ENCODE data around the gene POTEF.
"Not testable (repeated sequence)": the region's sequence is repeated elsewhere in the genome, so short reads cannot be mapped to it uniquely, and the experiment has no call there.

POTEF gene

DNA sequence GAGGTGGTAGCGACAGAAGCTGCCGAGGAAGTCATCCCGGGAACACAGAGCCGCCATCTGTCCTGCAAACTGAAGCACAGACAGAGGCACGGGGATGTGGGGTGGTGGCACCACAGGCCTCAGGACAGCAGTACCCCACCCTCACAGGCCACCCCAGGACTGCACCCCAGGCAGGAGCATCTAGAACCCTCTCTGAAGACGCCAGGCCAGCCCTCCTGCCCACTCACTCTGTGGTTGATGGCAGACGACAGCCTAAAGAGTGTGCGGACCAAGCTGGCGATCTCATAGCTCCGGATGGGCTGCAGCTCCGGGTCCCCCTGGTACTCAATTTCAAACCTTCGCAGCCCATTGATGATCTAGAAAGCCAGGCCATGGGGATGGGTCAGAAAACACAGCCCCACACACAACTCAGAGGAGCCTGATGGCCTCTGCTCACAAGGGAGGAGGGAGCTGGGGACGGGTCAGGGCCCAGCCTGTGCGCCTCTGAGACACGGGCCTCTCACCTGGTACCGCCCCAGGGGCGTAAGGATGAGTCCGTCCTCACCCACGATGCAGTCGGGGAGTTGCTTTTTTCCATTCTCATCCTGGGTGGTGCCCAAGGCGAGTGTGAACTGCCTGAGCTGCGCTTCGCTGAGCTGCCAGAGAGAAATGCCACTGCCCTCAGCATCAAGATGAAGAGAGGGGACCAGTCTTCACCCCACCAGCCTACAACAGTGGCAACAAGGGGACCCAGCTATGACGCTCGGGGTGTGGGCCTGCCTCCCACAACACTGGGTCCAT is 24.0 kb upstream of the POTEF start:
- H2BK5ac ChIP-seq (ENCODE audit: low read depth, low read length, poor library complexity, severe bottlenecking) = no peak overlapping the region
- peaks cover 10 to 65% of the 10 kb centered on the region in 2 experiments for H3K36me3 ChIP-seq (ENCODE audit: control insufficient read depth in 1 of 2, insufficient read depth in 2 of 2, low read depth in 1 of 2, low read length in 2 of 2)
- 95% methylated on average over 23 of the region's 25 CpGs for WGBS
- H2BK120ac ChIP-seq (ENCODE audit: low read depth, low read length) = no peak overlapping the region
- H3K4me2 ChIP-seq (ENCODE audit: low read length, poor library complexity, severe bottlenecking) = no peak overlapping the region
- H3K79me1 ChIP-seq (replicated peaks; ENCODE audit: low read length, poor library complexity, severe bottlenecking) = peaks cover 9% of the 10 kb centered on the region
- H2BK12ac ChIP-seq (ENCODE audit: low read length in 2 of 2) = no peak overlapping the region
- peak overlapping the region; percentile 52 for H4K91ac ChIP-seq (ENCODE audit: low read length)
- no peak overlapping the region for H2BK15ac ChIP-seq (ENCODE audit: low read depth, poor library complexity, severe bottlenecking)
- H3K4me3 ChIP-seq (ENCODE audit: insufficient read depth in 1 of 2, low read depth in 1 of 2, low read length in 2 of 2) = no peak overlapping the region
- peaks cover 7% of the 10 kb centered on the region for H3K4me1 ChIP-seq (ENCODE audit: control insufficient read depth, insufficient read depth, low read depth, low read length)
- H3K14ac ChIP-seq (ENCODE audit: low read length in 2 of 2) = no peak overlapping the region
- no peak overlapping the region for H4K8ac ChIP-seq (ENCODE audit: low read length)
- no peak overlapping the region for H3K27ac ChIP-seq (ENCODE audit: low read length, poor library complexity, severe bottlenecking)
- no peak overlapping the region for H2AFZ ChIP-seq (ENCODE audit: low read depth, low read length)
- H3K18ac ChIP-seq (ENCODE audit: low read depth in 1 of 2, low read length in 2 of 2) = no peak overlapping the region
- no peak overlapping the region for H2AK5ac ChIP-seq (ENCODE audit: low read length, severe bottlenecking)
- H3K23ac ChIP-seq (ENCODE audit: low read length in 2 of 2) = no peak overlapping the region
- no peak overlapping the region for H3K9ac ChIP-seq (ENCODE audit: low read length)
- H3K27me3 ChIP-seq (ENCODE audit: control insufficient read depth in 1 of 2, insufficient read depth in 1 of 2, low read length in 2 of 2) = no peaks in the 10 kb centered on the region
- no peak overlapping the region for H3K4ac ChIP-seq (ENCODE audit: low read depth in 1 of 2, low read length in 2 of 2)
- H3K9me3 ChIP-seq (ENCODE audit: control insufficient read depth, low read length) = no peaks in the 10 kb centered on the region
- DNase-seq = no peak

DNA sequence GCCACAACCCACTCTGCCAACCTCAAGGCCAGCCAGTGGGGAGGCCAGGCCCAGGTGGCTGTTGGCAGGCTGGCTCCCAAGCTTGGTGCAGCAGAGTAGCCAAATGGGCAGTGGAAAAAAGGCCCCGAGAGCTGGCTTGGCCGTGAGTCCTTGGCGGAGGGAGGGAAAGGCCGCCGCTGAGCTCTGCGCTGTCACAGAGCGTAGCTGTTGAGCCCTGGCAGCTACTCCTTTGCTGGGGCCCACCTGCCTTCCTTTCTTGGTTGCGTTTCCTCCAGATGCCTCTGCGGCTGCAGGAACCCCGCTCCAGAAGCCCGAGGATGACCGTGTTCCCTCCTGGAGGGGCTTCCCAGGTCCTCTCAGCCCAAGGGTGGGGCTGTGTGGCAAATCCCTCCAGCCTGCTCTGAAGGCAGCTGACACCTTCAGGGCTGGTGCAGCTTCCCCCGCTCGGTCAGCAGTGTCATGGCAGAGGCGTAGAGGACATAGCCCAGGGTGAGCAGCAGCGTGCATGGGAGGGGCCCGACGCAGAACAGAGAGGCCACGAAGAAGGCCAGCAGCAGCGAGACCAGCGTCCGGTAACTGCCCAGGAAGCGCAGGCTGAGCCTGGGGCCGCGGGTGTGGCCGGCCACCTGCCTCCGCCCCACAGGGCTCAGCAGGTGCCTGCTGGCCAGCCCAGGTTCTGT is 23.3 kb upstream of the POTEF start:
- not testable (repeated sequence) for H2BK15ac ChIP-seq (ENCODE audit: low read depth, poor library complexity, severe bottlenecking); DNase-seq; H3K9ac ChIP-seq (ENCODE audit: low read length); H3K23ac ChIP-seq (ENCODE audit: low read length in 2 of 2); H3K27ac ChIP-seq (ENCODE audit: low read length, poor library complexity, severe bottlenecking); H3K4me1 ChIP-seq (ENCODE audit: control insufficient read depth, insufficient read depth, low read depth, low read length); H2AK5ac ChIP-seq (ENCODE audit: low read length, severe bottlenecking); H3K4me3 ChIP-seq (ENCODE audit: insufficient read depth in 1 of 2, low read depth in 1 of 2, low read length in 2 of 2); H3K4me2 ChIP-seq (ENCODE audit: low read length, poor library complexity, severe bottlenecking); H2BK120ac ChIP-seq (ENCODE audit: low read depth, low read length); H3K4ac ChIP-seq (ENCODE audit: low read depth in 1 of 2, low read length in 2 of 2); H2BK12ac ChIP-seq (ENCODE audit: low read length in 2 of 2); H3K18ac ChIP-seq (ENCODE audit: low read depth in 1 of 2, low read length in 2 of 2); H4K91ac ChIP-seq (ENCODE audit: low read length); H3K79me1 ChIP-seq (replicated peaks; ENCODE audit: low read length, poor library complexity, severe bottlenecking); H4K8ac ChIP-seq (ENCODE audit: low read length); H2AFZ ChIP-seq (ENCODE audit: low read depth, low read length); H3K9me3 ChIP-seq (ENCODE audit: control insufficient read depth, low read length); H2BK5ac ChIP-seq (ENCODE audit: low read depth, low read length, poor library complexity, severe bottlenecking); H3K27me3 ChIP-seq (ENCODE audit: control insufficient read depth in 1 of 2, insufficient read depth in 1 of 2, low read length in 2 of 2); H3K14ac ChIP-seq (ENCODE audit: low read length in 2 of 2)
- 98% methylated on average over 20 of the region's 27 CpGs for WGBS
- H3K36me3 ChIP-seq (ENCODE audit: control insufficient read depth in 1 of 2, insufficient read depth in 2 of 2, low read depth in 1 of 2, low read length in 2 of 2) = peaks cover 10 to 59% of the 10 kb centered on the region in 2 experiments

DNA sequence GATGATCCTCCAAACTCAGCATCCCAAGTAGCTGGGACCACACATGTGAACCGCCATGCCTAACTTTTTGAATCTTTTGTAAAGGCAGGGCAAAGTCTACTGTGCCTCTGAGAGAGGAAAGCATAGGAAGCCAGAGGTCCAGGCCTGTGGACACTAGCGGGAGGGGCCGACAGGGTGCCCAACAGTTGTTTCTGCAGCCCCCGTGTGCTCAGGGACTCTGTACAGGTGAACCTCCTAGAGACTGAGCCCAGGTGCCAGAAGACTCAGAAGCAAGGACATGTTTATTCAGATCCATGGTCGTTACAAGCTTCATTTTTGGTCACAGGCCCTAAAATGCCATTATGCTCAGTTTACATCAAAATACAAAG is 22.1 kb upstream of the POTEF start:
- not testable (repeated sequence) for H4K8ac ChIP-seq (ENCODE audit: low read length); H3K27me3 ChIP-seq (ENCODE audit: control insufficient read depth in 1 of 2, insufficient read depth in 1 of 2, low read length in 2 of 2); H3K9me3 ChIP-seq (ENCODE audit: control insufficient read depth, low read length); H3K4me1 ChIP-seq (ENCODE audit: control insufficient read depth, insufficient read depth, low read depth, low read length); H3K23ac ChIP-seq (ENCODE audit: low read length in 2 of 2); H3K14ac ChIP-seq (ENCODE audit: low read length in 2 of 2); H3K18ac ChIP-seq (ENCODE audit: low read depth in 1 of 2, low read length in 2 of 2); H3K79me1 ChIP-seq (replicated peaks; ENCODE audit: low read length, poor library complexity, severe bottlenecking); H3K4me3 ChIP-seq (ENCODE audit: insufficient read depth in 1 of 2, low read depth in 1 of 2, low read length in 2 of 2); DNase-seq; H2BK15ac ChIP-seq (ENCODE audit: low read depth, poor library complexity, severe bottlenecking); H3K4ac ChIP-seq (ENCODE audit: low read depth in 1 of 2, low read length in 2 of 2); H2AFZ ChIP-seq (ENCODE audit: low read depth, low read length); H4K91ac ChIP-seq (ENCODE audit: low read length); H2BK5ac ChIP-seq (ENCODE audit: low read depth, low read length, poor library complexity, severe bottlenecking); H2BK120ac ChIP-seq (ENCODE audit: low read depth, low read length); H3K9ac ChIP-seq (ENCODE audit: low read length); H3K4me2 ChIP-seq (ENCODE audit: low read length, poor library complexity, severe bottlenecking); H2BK12ac ChIP-seq (ENCODE audit: low read length in 2 of 2); H2AK5ac ChIP-seq (ENCODE audit: low read length, severe bottlenecking); H3K27ac ChIP-seq (ENCODE audit: low read length, poor library complexity, severe bottlenecking)
- peaks cover 10 to 52% of the 10 kb centered on the region in 2 experiments for H3K36me3 ChIP-seq (ENCODE audit: control insufficient read depth in 1 of 2, insufficient read depth in 2 of 2, low read depth in 1 of 2, low read length in 2 of 2)
- 87% methylated on average over 3 of the region's 5 CpGs for WGBS
